CD4-positive, alpha-beta T cell treated with Interleukin-2 at 100 ng/mL for 4 hours (primary cell): ENCODE results near the gene DMTF1.
"Not testable (repeated sequence)": the region's sequence is repeated elsewhere in the genome, so short reads cannot be mapped to it uniquely, and the experiment has no call there.

Experiments
- DNase-seq: peaks from one replicate; pipeline ENCODE4 v3.0.0-alpha.2; 2020; ENCODE audit warnings: low spot score

The DMTF1 gene

GRCh38 chr7:87152112-87152896 is at the start of gene DMTF1:
Gene DMTF1 (plus strand): TSS chr7:87152453. CDS start chr7:87164942, 12,489 bp downstream.
- peak; percentile 81 for DNase-seq

GRCh38 chr7:87105401-87105800 is 46.9 kb upstream of the DMTF1 start:
- no peak for DNase-seq

- no peak for DNase-seq
Measured at GRCh38 chr7:87106974-87107612, 45.2 kb upstream of the DMTF1 start.

- DNase-seq, result no peak
Measured at GRCh38 chr7:87107949-87108776, 44.1 kb upstream of the DMTF1 start.

GRCh38 chr7:87110778-87111177 is 41.5 kb upstream of the DMTF1 start:
- DNase-seq, result no peak

- no peak for DNase-seq
Measured at GRCh38 chr7:87111877-87112276, 40.4 kb upstream of the DMTF1 start.

- DNase-seq, result no peak
Measured at GRCh38 chr7:87113077-87113476, 39.2 kb upstream of the DMTF1 start.

GRCh38 chr7:87113904-87114303 is 38.3 kb upstream of the DMTF1 start:
- not testable (repeated sequence) for DNase-seq

GRCh38 chr7:87115772-87116171 is 36.5 kb upstream of the DMTF1 start:
- not testable (repeated sequence) for DNase-seq

- DNase-seq, result no peak
Measured at GRCh38 chr7:87116315-87116714, 35.9 kb upstream of the DMTF1 start.

- no peak for DNase-seq
Measured at GRCh38 chr7:87119581-87119980, 32.7 kb upstream of the DMTF1 start.

- no peak for DNase-seq
Measured at GRCh38 chr7:87123105-87123504, 29.1 kb upstream of the DMTF1 start.

GRCh38 chr7:87127019-87127418 is 25.2 kb upstream of the DMTF1 start:
- no peak for DNase-seq

- DNase-seq, result no peak
Measured at GRCh38 chr7:87128861-87129267, 23.4 kb upstream of the DMTF1 start.

- DNase-seq, result no peak
Measured at GRCh38 chr7:87129332-87129731, 22.9 kb upstream of the DMTF1 start.

- no peak for DNase-seq
Measured at GRCh38 chr7:87129848-87130247, 22.4 kb upstream of the DMTF1 start.

- DNase-seq, result no peak
Measured at GRCh38 chr7:87131771-87132170, 20.5 kb upstream of the DMTF1 start.

GRCh38 chr7:87137271-87137670 is 15.0 kb upstream of the DMTF1 start:
- DNase-seq, result no peak

GRCh38 chr7:87139514-87139913 is 12.7 kb upstream of the DMTF1 start:
- DNase-seq, result no peak

- DNase-seq, result no peak
Measured at GRCh38 chr7:87140271-87140748, 11.9 kb upstream of the DMTF1 start.

- no peak for DNase-seq
Measured at GRCh38 chr7:87144173-87144657, 8.0 kb upstream of the DMTF1 start.

- DNase-seq, result no peak
Measured at GRCh38 chr7:87146740-87147386, 5.4 kb upstream of the DMTF1 start.
